Transverse colon (tissue), 4 donors: ENCODE measurements around the gene ATP6V1B1. TPM values are rescaled to one million over a fixed set of nuclear protein-coding genes. Genes with fewer than 3 reads are reported as not detected.

ENCODE experiments used
- DNase-seq: peaks from one replicate; pipeline ENCODE4 v3.0.0-alpha.2; 2019
- H3K27ac ChIP-seq, 4 donors: fragments of 200-600 bp; sonication (generic); 2 replicates each; pipeline ENCODE4 v1.5.1; 2016 to 2018; ENCODE audit warnings: inconsistent platforms in 4 of 4
- H3K27me3 ChIP-seq: fragments of 200-600 bp; sonication (generic); 2 replicates; pipeline ENCODE4 v1.5.1; 2017; ENCODE audit warnings: inconsistent platforms
- H3K36me3 ChIP-seq, 4 donors: fragments of 200-600 bp; sonication (generic); 2 replicates each; pipeline ENCODE4 v1.5.1; 2017 to 2019; ENCODE audit warnings: inconsistent platforms in 4 of 4
- H3K4me1 ChIP-seq, 4 donors: fragments of 200-600 bp; sonication (generic); 2 replicates each; pipeline ENCODE4 v1.5.1; 2017 to 2020; ENCODE audit warnings: inconsistent platforms in 4 of 4
- H3K4me3 ChIP-seq, 4 donors: fragments of 200-600 bp; sonication (generic); 1 replicate in 1 of 4; 2 replicates in 3 of 4; pipeline versions ENCODE4 v1.5.1 to v1.6.1; 2017 to 2019; ENCODE audit warnings: inconsistent platforms in 4 of 4
- H3K9me3 ChIP-seq, 2 donors: fragments of 200-600 bp; sonication (generic); 2 replicates each; pipeline ENCODE4 v1.5.1; 2017 to 2019; ENCODE audit warnings: inconsistent platforms in 2 of 2
- CTCF ChIP-seq, 5 experiments: fragments of 200-600 bp in 3 of 5; fragments of 450-650 bp in 2 of 5; sonication (generic) in 3 of 5; IDR thresholded peaks; 1 replicate in 2 of 5; 2 replicates in 3 of 5; pipeline ENCODE4 v1.5.1; 2016 to 2017; ENCODE audit warnings: antibody characterized with exemption in 5 of 5, inconsistent platforms in 3 of 5, mild to moderate bottlenecking in 2 of 5, moderate library complexity in 1 of 5
- EP300 ChIP-seq: sonication (generic); formaldehyde crosslinking; IDR thresholded peaks from one replicate; pipeline ENCODE4 v1.6.1; 2017; ENCODE audit warnings: antibody characterized with exemption, low read depth
- POLR2A ChIP-seq: fragments of 450-650 bp; IDR thresholded peaks from one replicate; pipeline ENCODE4 v1.6.1; 2016; ENCODE audit warnings: antibody characterized with exemption, mild to moderate bottlenecking, moderate library complexity
- POLR2AphosphoS5 ChIP-seq, 3 donors: sonication (generic); formaldehyde crosslinking; IDR thresholded peaks; one replicate each; pipeline ENCODE4 v1.6.1; 2016; ENCODE audit warnings: antibody characterized with exemption in 3 of 3
- WGBS, 2 donors: methylation state at CpG; one replicate each; pipeline ENCODE4 v1.1.5; 2018; ENCODE audit warnings: low coverage in 1 of 2; 5-methylcytosine and 5-hydroxymethylcytosine counted together
- in situ Hi-C, 4 donors: fragments of 200-750 bp; cut with MboI; loops; one replicate each; pipeline versions ENCODE4 v1.15.0 to v1.15.1; 2017; ENCODE audit warnings: low sequenced_read_pairs in 3 of 4, low pct_ligation_motif_present in 1 of 4, low pct_unique_long_range_greater_than_20kb in 1 of 4
- intact Hi-C: fragments of 100-400 bp; cut with DNase I; formaldehyde crosslinking; loops from one replicate; pipeline ENCODE4 v1.15.1; 2023; ENCODE audit warnings: low total_unique reads
- total RNA-seq, 4 donors: library from RNA; depleted of rRNA; stranded (reverse); fragments of >200 nt; gene quantifications; one replicate each; pipeline ENCODE4 v1.1.0, GENCODE V29; 2016

ATP6V1B1 gene
- total RNA-seq, 4 donors from 2014 or later, result not detected

GRCh38 chr2:70902579-70902978 is 33.1 kb upstream of the ATP6V1B1 start:
- Histone ChIP-seq H3K27ac (no peak overlapping the region), H3K36me3 (no peaks in the 10 kb centered on the region), H3K4me3 (no peak overlapping the region), H3K9me3 (no peaks in the 10 kb centered on the region), H3K4me1 (peaks cover 16 to 32% (median 26%) of the 10 kb centered on the region in 4 donors), H3K27me3 (peaks cover 99% of the 10 kb centered on the region)
- 81 to 100% methylated on average over 2 of the region's 2 CpGs for WGBS, 2 donors
- no peak for TF ChIP-seq POLR2A
- no peak for TF ChIP-seq EP300
- TF ChIP-seq CTCF (IDR thresholded peaks at IDR 0.05), result no peak
- no peak for TF ChIP-seq POLR2AphosphoS5 (IDR thresholded peaks at IDR 0.05)
- intact Hi-C loops (no loop called here), in situ Hi-C loops (no loop called here)
- DNase-seq, result no peak

DNA sequence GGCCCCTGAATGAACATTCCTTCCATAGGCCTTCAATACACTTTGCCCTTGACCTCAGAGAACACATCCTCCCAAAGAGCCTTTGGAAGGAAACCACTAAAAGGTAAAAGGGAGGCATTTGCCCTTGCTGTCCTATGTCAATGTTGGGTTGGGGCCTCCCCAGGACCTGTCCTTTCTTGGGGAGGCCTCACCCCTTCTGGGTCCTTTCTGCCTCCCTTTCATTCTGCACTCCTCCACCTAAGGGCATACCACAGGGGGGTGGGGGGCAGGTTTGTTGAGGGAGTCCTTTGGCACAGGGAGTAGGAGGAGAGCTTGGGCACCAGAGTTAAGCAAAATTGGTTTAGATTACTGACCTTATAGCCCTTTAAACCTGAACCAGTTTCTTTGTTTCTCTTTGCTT is 32.5 kb upstream of the ATP6V1B1 start:
- intact Hi-C loops, result no loop called here
- no peak for DNase-seq
- peaks cover 16 to 33% (median 26%) of the 10 kb centered on the region in 4 donors for H3K4me1 ChIP-seq
- H3K36me3 ChIP-seq, result no peaks in the 10 kb centered on the region
- H3K27ac ChIP-seq, result no peak overlapping the region
- TF ChIP-seq EP300, result no peak
- TF ChIP-seq POLR2AphosphoS5 (IDR thresholded peaks at IDR 0.05), result no peak
- no peak for TF ChIP-seq CTCF (IDR thresholded peaks at IDR 0.05)
- peaks cover 99% of the 10 kb centered on the region for H3K27me3 ChIP-seq
- no peak overlapping the region for H3K4me3 ChIP-seq
- H3K9me3 ChIP-seq, result no peaks in the 10 kb centered on the region
- in situ Hi-C loops, result no loop called here

DNA sequence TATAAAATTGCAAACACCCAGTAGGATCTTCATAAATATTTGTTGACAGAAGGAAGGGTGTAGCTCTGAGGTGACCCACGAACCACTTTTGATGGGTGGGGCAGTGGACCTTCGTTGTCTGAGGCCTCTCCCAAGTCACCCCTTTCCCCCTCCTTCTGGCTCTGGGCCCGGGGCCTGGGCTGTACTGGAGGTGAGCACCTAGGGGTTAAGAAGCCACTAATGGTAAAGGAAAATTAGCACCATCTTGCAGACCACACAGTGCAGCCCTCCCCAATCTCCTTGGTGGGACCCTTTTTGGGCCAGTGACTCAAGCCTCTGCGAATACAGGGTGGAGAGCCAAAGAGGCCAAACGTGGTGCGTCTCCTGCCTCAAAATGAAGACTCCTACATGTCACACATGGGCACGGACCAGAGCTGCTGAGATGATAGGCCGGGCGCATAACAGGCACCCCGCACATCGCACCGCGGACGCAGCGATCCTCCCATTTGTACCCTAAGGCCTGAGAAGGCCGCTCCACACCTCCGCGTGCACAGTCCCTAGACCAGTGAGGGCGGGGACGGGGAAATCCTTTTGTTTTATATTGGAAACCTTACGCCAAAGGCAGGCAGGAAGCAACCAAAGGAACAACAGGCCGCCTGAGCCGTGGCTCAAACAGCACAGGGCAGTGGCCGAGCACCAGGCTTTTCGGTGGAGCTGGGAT is 31.9 kb upstream of the ATP6V1B1 start:
- in situ Hi-C loops (no loop called here), intact Hi-C loops (no loop called here)
- Histone ChIP-seq H3K36me3 (no peaks in the 10 kb centered on the region), H3K4me3 (no peak overlapping the region), H3K27ac (no peak overlapping the region), H3K4me1 (peaks cover 16 to 33% (median 26%) of the 10 kb centered on the region in 4 donors), H3K27me3 (peaks cover 99% of the 10 kb centered on the region), H3K9me3 (no peaks in the 10 kb centered on the region)
- 20 to 74% methylated on average over 1 to 25 of the region's 25 CpGs for WGBS, 2 donors
- TF ChIP-seq POLR2AphosphoS5 (IDR thresholded peaks at IDR 0.05) (no peak), EP300 (no peak)
- no peak for DNase-seq

DNA sequence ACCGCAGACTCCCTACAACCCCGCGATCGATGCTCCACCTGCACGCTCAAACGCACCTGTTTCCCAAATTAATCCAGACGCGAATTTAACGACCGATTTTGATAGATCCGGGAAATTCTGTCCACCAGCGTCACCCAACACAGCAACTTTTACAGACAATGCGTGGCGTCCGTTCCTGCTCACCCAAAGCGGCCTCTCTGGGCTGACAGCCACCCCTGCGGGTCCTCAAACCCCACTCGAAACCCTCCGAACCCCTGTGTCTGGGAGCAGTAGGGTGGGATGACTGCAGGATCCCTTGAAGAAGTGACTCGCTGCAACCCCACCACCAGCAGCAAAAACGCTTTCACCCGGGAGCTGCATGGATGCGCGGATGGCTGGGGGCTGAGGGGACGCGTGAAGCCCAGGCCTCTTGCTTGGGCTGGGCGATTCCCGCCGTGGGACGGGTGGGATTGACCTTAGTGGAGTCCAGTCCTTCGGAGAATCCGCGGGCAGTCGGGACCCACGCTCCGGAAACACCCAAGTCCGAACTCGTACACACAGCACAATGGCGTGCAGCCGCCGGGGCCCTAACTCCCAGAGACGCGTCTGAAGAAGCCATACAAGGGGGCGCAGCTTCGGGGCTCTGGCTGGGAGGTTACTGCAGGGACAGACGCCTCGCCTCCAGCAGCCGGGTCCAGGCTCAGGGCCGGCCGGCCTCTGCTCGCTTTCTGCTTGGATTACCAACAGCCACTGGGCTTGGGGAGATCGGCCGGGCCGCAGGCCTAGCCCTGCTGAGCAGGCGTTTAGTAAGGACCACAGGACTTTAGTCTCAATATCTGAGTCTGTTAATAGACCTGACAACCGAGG is 31.1 kb upstream of the ATP6V1B1 start:
- WGBS, 2 donors, result 65% methylated on average over 56 of the region's 56 CpGs; no CpG with 5 or more reads in 1 of the 2 donors
- Histone ChIP-seq H3K27ac (no peak overlapping the region), H3K27me3 (peaks cover 99% of the 10 kb centered on the region), H3K36me3 (no peaks in the 10 kb centered on the region), H3K4me3 (no peak overlapping the region), H3K9me3 (no peaks in the 10 kb centered on the region), H3K4me1 (peaks cover 16 to 31% (median 25%) of the 10 kb centered on the region in 4 donors)
- intact Hi-C loops (no loop called here), in situ Hi-C loops (no loop called here)
- no peak for TF ChIP-seq POLR2AphosphoS5 (IDR thresholded peaks at IDR 0.05)
- TF ChIP-seq POLR2A, result no peak
- no peak for TF ChIP-seq EP300
- no peak for TF ChIP-seq CTCF (IDR thresholded peaks at IDR 0.05)
- no peak for DNase-seq
